GM18505 (cell line): Measurements from ENCODE around the gene C2orf81.

Experiments used
- ATAC-seq: cut with Tn5 transposase; IDR thresholded peaks from one replicate; pipeline ENCODE4 v1.9.1; 2021; ENCODE audit not compliant: unreplicated experiment
- POLR2A ChIP-seq: IDR thresholded peaks from 4 replicates; pipeline ENCODE4 v1.6.1; 2011; ENCODE audit warnings: borderline replicate concordance; ENCODE audit not compliant: insufficient read depth, insufficient read length; ENCODE audit errors: extremely low read depth

Gene C2orf81

GRCh38 chr2:74439373-74439772 lies 18.0 kb upstream of the C2orf81 start:
- TF ChIP-seq POLR2A = no peak
- ATAC-seq = no peak

- ATAC-seq = no peak
- TF ChIP-seq POLR2A = no peak
Observed at GRCh38 chr2:74438248-74438647, 16.8 kb upstream of the C2orf81 start.

- ATAC-seq = no peak
- TF ChIP-seq POLR2A = no peak
Observed at GRCh38 chr2:74436848-74437695, 15.7 kb upstream of the C2orf81 start.

GRCh38 chr2:74436111-74436805 lies 14.8 kb upstream of the C2orf81 start:
- TF ChIP-seq POLR2A = no peak
- ATAC-seq = no peak

- no peak for TF ChIP-seq POLR2A
- no peak for ATAC-seq
Observed at GRCh38 chr2:74430502-74430901, 9.1 kb upstream of the C2orf81 start.

- TF ChIP-seq POLR2A = no peak
- no peak for ATAC-seq
Observed at GRCh38 chr2:74429487-74430451, 8.3 kb upstream of the C2orf81 start.

- no peak for TF ChIP-seq POLR2A
- ATAC-seq = no peak
Observed at GRCh38 chr2:74428675-74429074, 7.3 kb upstream of the C2orf81 start.

- no peak for ATAC-seq
Observed at GRCh38 chr2:74427551-74427950, 6.1 kb upstream of the C2orf81 start.

GRCh38 chr2:74426181-74426758 lies 4.9 kb upstream of the C2orf81 start:
- no peak for ATAC-seq
- TF ChIP-seq POLR2A = no peak

More at GRCh38 chr2:74427551-74427950, 6.1 kb upstream of the C2orf81 start:
- TF ChIP-seq POLR2A = no peak

GRCh38 chr2:74425523-74425922 lies 4.1 kb upstream of the C2orf81 start:
- no peak for TF ChIP-seq POLR2A
- ATAC-seq = no peak

- no peak for TF ChIP-seq POLR2A
- ATAC-seq = no peak
Observed at GRCh38 chr2:74424995-74425406, 3.6 kb upstream of the C2orf81 start.

- ATAC-seq = no peak
- no peak for TF ChIP-seq POLR2A
Observed at GRCh38 chr2:74424139-74424992, 2.9 kb upstream of the C2orf81 start.
